ENCODE data around the gene COL4A2.

The COL4A2 gene

GRCh38 chr13:110410936-110411687 lies 104.0 kb downstream of the COL4A2 start:
- DNase-seq (ENCODE audit: low read depth): no peak
- TF ChIP-seq CTCF (IDR thresholded peaks at IDR 0.05; ENCODE audit: insufficient read depth, low read depth, low read length, missing control alignments): no peak
- no peak overlapping the region for H3K4me3 ChIP-seq (ENCODE audit: low read depth, low read length)

GRCh38 chr13:110411688-110412059 lies 104.6 kb downstream of the COL4A2 start:
- TF ChIP-seq CTCF (IDR thresholded peaks at IDR 0.05; ENCODE audit: insufficient read depth, low read depth, low read length, missing control alignments): no peak
- no peak overlapping the region for H3K4me3 ChIP-seq (ENCODE audit: low read depth, low read length)
- no peak for DNase-seq (ENCODE audit: low read depth)

DNA sequence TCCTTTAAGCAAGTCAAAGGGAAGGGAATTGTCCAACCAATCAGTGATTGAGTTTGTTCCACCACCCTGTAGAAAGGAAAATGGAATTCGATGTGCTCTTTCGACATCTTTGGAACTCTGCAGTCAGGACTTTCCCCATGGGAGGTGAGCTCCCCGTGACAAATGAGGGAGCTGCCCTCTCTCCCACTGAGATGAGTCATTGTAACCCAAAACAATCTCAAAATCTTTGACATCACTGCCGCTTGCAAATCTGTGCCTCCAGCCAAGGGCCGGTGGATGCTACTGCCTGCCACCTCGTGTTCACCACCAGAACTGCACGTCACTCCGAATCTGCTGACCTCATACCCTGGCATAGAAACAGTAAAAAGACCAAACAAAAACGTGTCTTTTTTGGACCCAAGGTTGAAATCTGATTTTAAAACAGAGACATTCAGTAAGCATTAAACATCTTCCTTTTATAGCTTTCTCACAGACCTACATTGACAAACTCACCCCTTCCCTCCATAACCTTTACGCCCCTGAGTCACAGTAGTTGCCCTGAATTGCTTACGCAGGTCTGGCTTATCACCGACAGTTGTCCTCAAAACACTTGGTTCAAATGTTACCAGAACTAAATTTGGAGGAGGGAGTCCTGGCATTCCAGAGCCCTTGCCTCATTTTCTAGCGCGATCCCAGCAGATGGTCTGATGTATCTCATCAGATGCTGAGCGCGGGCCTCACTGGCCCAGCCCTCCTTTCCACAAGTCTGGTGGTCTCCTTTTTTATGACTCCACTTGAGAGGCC lies 105.2 kb downstream of the COL4A2 start:
- H3K4me3 ChIP-seq (ENCODE audit: low read depth, low read length): no peak overlapping the region

DNA sequence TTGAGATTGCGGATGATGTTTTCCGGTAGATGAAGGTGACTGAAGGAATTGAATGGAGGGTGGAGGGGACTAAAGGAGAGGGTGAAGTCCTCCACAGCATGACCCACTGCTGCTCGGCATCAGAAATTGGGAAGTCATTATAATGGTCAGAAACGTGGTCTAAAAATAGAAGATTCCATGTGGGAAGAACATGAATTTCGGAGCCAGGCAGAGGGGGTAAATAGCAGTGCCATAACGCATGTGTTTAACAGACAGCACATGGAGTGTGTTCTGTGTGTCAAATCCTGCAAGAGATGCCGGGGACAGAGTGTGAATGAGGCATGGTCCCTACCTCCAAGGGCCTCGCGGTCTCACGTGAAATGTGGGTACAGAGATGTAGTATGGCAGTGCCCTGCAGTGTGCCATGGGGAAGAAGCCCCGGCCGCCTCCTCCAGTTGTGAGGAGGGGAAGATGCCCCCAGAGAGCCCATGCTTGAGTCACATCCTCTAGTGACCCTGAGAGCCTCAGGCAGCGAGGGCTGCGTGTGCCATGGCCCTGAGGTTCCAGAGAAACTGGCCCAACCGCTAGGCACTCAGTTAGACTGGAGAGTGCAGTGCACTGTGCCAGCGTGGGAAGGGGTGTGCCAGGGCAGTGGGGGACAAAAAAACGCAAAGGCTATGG lies 106.1 kb downstream of the COL4A2 start:
- no peak overlapping the region for H3K4me3 ChIP-seq (ENCODE audit: low read depth, low read length)
- DNase-seq (ENCODE audit: low read depth): no peak
- no peak for TF ChIP-seq CTCF (IDR thresholded peaks at IDR 0.05; ENCODE audit: insufficient read depth, low read depth, low read length, missing control alignments)

More for the DNA sequence above, 105.2 kb downstream of the COL4A2 start:
- TF ChIP-seq CTCF (IDR thresholded peaks at IDR 0.05; ENCODE audit: insufficient read depth, low read depth, low read length, missing control alignments): peak; percentile 86
- peak; percentile 74 for DNase-seq (ENCODE audit: low read depth)

GRCh38 chr13:110413676-110414040 lies 106.6 kb downstream of the COL4A2 start:
- DNase-seq (ENCODE audit: low read depth): no peak
- H3K4me3 ChIP-seq (ENCODE audit: low read depth, low read length): no peak overlapping the region
- TF ChIP-seq CTCF (IDR thresholded peaks at IDR 0.05; ENCODE audit: insufficient read depth, low read depth, low read length, missing control alignments): no peak

GRCh38 chr13:110414283-110414682 lies 107.2 kb downstream of the COL4A2 start:
- TF ChIP-seq CTCF (IDR thresholded peaks at IDR 0.05; ENCODE audit: insufficient read depth, low read depth, low read length, missing control alignments): no peak
- DNase-seq (ENCODE audit: low read depth): no peak
- H3K4me3 ChIP-seq (ENCODE audit: low read depth, low read length): no peak overlapping the region
